ENCODE data around the gene DLST.
"Not testable (repeated sequence)": the region's sequence is repeated elsewhere in the genome, so short reads cannot be mapped to it uniquely, and the experiment has no call there.

The DLST gene

DNA sequence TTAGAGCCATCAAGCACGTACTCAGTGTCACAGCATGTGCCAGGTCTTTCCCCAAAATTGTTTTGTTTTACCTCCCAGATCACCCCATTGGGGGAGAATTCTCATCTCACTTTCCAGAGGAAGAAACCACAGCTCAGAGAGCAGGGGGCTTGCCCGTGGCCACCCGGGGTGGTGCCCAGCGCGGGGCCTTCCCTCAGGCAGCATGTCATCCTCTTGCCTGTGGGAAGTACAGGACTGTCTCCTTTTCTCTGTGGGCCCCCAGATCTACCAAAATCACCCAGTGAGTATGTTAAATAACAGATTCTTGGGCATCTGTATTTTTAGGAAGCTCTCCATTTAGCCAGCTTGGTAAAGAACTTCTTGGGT is 35.4 kb downstream of the DLST start:
- DNase-seq (ENCODE audit: low read depth, low spot score), result no peak

- no peak for DNase-seq (ENCODE audit: low read depth, low spot score)
Observed at GRCh38 chr14:74917646-74918081, 35.9 kb downstream of the DLST start.

- DNase-seq (ENCODE audit: low read depth, low spot score), result no peak
Observed at GRCh38 chr14:74918380-74918779, 36.7 kb downstream of the DLST start.

DNA sequence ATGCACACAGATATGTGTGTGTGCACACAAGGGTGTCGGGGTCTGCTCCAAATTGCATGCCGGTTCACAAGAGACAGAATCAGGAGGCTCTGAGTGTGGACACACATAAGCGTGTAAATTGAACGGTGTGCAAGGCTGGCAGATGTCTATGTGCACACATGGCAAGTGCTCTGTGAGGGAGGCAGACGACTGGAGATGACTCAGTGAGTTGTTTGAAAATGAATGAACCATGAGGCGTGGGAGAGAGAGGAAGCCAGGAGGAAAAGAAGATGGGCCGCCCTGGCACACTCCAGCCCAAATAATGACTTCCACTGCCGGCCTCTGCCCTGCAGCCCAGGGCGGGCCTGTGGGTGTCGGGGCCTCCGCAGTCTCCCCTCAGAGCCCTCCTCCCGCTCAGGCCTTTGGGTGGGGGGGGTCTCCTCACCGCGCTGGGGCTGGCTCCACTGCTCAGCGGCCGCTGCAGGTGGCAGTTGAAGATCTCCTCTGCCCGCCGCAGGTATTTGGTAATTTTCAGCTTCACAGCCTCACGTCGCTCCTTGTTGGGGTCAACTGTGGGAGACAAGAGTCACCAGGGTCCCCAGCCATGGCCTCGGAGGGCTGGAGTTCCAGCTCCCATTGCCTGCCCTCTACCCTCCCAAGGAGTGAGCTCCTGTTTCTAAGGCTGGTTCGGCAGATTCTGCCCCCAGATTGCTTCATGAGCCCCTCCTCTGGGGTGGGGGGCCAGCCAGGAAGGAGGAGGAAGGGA is 37.9 kb downstream of the DLST start:
- no peak for DNase-seq (ENCODE audit: low read depth, low spot score)

DNA sequence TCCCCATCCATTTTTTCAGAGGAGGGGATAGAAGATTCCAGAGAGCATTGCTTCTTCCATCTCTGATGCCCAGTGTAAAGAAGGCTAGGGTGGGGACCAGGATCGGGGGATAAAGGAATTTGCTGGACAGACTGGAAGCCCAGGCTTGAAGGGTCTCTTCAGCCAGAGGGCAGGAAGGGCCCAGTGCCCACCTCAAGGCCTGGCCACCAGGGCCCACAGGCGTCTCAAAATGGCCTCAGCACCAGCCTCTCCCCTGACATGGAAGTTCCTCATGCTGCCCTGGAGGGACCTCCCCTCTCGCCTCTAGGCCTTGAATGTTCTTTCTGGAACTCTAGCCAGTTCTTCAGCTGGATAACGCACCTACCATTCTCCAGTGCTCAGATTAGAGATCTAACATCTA is 38.6 kb downstream of the DLST start:
- DNase-seq (ENCODE audit: low read depth, low spot score), result no peak

GRCh38 chr14:74921053-74921620 is 39.4 kb downstream of the DLST start:
- no peak for DNase-seq (ENCODE audit: low read depth, low spot score)

DNA sequence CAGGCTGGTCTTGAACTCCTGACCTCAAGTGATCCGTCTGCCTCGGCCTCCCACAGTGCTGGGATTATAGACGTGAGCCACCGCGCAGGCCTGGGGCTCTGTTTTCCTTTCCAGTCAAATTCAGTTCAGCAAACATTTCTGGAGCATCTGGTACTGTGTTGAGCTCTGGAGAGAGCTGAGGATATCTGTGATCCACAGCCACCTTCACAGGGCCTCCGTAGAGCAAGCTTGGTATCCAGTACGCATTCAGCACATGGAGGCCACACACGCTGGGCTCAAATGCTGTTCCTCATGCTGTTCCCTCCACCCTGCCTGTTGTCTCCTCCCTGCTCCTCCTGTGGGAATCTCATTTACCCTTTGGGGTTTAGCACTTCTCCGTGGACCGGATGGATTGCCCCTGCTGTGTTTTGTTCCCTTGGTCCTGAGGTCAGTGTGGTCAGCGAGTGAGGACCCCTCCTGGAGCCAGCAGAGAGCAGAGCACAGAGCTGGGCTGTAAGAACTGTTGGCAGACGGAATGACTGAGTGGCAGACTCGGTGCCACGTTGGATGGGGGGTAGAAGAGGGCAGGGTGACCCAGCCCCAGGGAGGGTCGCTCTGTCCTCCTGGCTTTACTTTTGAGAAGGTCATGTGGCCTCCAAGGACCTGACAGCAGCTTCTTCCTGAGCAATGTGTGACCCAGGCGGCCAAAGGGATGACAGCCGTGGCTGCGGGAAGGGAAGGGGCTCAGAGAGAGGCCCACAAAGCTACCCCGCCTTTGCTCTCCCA is 40.5 kb downstream of the DLST start:
- DNase-seq (ENCODE audit: low read depth, low spot score), result no peak

- no peak for DNase-seq (ENCODE audit: low read depth, low spot score)
Observed at GRCh38 chr14:74922752-74923401, 41.2 kb downstream of the DLST start, which contains the start of gene RPS6KL1. TSS of gene RPS6KL1 (minus strand) at chr14:74923260. CDS start at chr14:74921541, 1,719 bp downstream.

DNA sequence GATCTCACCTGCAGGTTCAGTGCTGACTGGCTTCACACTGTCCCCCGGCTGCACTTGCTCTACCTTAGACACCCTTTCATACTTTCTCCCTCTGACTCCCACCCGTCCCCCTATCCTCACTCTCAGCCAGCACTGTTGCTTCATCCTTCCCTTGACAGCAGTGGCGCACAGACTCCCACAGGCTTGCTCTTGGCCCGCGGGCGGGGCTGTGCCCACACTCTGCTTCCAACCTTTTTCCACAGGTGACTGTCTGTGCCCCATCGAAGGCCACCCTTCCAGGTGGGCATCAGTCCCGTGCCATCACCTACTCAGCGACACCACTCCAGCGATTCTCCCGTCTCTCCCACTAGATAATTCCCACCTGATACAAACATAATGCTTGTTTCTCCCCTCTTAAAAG is 42.3 kb downstream of the DLST start:
- no peak for DNase-seq (ENCODE audit: low read depth, low spot score)

- no peak for DNase-seq (ENCODE audit: low read depth, low spot score)
Observed at GRCh38 chr14:74927225-74927624, 45.5 kb downstream of the DLST start.

DNA sequence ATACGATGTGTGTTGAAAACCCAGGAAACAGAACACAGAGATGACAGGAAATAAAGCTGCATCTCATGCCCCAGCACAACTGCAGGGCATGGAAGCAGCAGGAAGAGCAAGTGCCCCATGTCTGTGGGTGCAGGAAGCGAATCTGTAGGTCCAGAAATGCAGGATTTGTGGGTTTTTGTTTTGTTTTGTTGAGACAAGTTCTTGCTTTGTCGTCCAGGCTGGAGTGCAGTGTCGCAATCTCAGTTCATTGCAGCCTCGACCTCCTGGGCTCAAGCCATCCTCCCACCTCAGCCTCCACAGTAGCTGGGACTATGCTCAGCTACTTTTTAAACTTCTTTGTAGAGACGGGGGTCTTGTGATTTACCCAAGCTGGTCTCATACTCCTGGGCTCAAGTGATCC is 47.5 kb downstream of the DLST start:
- no peak for DNase-seq (ENCODE audit: low read depth, low spot score)

DNA sequence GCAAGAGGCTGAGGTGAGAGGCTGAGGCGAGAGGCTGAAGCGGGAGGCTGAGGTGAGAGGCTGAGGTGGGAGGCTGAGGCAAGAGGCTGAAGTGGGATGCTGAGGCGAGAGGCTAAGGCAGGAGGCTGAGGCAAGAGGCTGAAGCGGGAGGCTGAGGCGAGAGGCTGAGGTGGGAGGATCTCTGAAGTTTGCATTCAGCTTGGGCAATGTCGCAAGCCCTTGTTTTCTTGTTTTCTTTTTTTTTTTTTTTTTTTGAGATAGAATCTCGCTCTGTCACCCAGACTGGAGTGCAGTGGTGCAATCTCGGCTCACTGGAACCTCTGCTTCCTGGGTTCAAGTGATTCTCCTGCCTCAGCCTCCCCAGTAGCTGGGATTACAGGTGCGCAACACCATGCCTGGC is 50.0 kb downstream of the DLST start:
- DNase-seq (ENCODE audit: low read depth, low spot score), result not testable (repeated sequence)

- no peak for DNase-seq (ENCODE audit: low read depth, low spot score)
Observed at GRCh38 chr14:74932401-74932901, 50.7 kb downstream of the DLST start.

DNA sequence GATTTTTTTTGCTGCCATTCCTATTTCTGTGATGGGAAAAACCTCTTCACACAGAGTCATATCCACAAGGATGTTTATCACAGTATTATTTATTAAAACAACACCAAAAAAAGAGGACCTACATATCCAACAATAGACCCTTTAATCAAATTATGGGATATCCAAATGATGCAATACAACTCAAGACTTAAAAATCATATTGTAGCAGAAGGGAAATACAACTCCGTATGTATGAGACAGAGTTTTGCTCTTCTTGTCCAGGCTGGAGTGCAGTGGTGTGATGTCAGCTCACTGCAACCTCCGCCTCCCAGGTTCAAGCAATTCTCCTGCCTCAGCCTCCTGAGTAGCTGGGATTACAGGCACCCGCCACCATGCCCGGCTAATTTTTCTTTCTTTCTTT is 51.2 kb downstream of the DLST start:
- not testable (repeated sequence) for DNase-seq (ENCODE audit: low read depth, low spot score)

- DNase-seq (ENCODE audit: low read depth, low spot score), result no peak
Observed at GRCh38 chr14:74934041-74934440, 52.3 kb downstream of the DLST start.

DNA sequence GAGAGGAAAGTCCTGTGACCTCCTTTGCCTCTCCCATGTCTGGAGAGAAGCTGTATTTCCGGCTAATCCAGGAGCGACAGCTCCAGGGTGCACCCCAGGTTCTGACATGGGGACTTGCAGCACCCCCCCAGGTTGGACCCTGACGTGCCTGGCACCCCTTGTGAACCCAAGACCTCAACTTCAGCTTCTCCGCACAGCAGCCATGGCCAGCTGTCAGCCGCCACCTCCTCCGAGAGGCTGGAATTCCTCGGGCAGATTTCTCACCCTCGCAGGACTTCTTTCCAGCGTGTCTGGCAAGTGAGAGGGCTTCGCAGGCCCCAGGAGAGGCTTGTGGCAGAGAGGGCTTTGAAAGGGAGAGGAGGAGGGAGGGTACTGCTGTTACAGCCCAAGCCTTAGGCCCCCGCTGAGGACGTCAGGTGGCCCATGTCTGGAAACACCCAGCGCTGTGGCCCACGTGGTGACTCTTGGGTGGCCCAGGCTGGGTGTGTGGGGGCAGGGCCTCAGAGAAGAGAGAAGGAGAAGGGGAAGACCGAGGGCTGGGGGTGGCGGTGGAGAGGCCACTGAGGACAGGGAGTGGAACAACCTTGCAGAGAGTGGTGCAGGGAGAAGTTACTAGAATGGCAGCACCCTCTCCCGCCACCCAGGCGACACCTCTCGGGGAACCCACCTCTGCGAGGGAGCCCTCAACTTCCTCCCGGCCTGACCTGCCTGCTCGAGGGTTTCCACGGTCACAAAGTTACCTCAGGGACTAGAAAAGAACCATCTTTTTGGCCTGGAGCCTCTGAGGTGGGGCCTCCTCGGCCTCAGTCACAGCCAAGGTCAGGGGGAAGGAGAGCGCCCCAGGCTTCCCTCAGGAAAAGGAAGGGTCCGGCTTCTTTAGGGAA is 53.0 kb downstream of the DLST start:
- no peak for DNase-seq (ENCODE audit: low read depth, low spot score)

GRCh38 chr14:74935360-74935680 is 53.6 kb downstream of the DLST start:
- DNase-seq (ENCODE audit: low read depth, low spot score), result no peak

DNA sequence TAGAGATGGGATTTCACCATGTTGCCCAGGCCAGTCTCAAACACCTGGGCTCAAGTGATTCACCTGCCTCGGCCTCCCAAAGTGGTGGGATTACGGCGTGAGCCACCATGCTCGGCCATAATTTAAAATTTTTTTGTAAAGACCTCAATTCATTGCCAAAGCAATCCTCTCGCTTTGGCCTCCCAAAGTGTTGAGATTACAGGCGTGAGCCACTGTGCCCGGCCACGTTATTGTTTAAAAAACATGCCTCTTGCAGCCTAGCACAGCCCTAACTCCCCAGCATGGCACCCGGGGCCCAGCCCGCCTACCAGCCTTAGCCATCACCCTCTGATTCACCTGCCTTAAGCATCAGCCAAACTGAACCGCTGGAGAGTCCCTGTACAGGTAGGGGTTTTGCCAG is 54.4 kb downstream of the DLST start:
- DNase-seq (ENCODE audit: low read depth, low spot score), result no peak

GRCh38 chr14:74936731-74937130 is 55.0 kb downstream of the DLST start:
- DNase-seq (ENCODE audit: low read depth, low spot score), result no peak

GRCh38 chr14:74937171-74937570 is 55.5 kb downstream of the DLST start:
- DNase-seq (ENCODE audit: low read depth, low spot score), result no peak

All from smooth muscle cell of the brain vasculature (primary cell).